SK-N-SH treated with all-trans-retinoic acid at 6 μM for 48 hours (cell line): ENCODE measurements around the gene TEX14.

Experiments
- ATAC-seq: fragments of 200-7000 bp; cut with Tn5 transposase; 3 replicates; pipeline ENCODE4 v1.9.1; 2020; ENCODE audit warnings: mild to moderate bottlenecking, moderate library complexity
- ARNTL ChIP-seq: fragments of 450-650 bp; formaldehyde crosslinking; IDR thresholded peaks from 2 replicates; pipeline ENCODE4 v1.5.0; 2020; ENCODE audit warnings: low read depth, mild to moderate bottlenecking, moderate library complexity, borderline replicate concordance
- BACH2 ChIP-seq: fragments of 250-450 bp; sonication (Bioruptor Pico); IDR thresholded peaks from 2 replicates; pipeline ENCODE4 v1.9.0; 2021; ENCODE audit warnings: mild to moderate bottlenecking, borderline replicate concordance
- CSDC2 ChIP-seq: fragments of 250-450 bp; sonication (Bioruptor Pico); IDR thresholded peaks from 2 replicates; pipeline ENCODE4 v1.5.0; 2020; ENCODE audit warnings: mild to moderate bottlenecking, moderate library complexity
- CSRNP3 ChIP-seq: fragments of 250-450 bp; sonication (Bioruptor Pico); IDR thresholded peaks from 2 replicates; pipeline ENCODE4 v1.5.1; 2021; ENCODE audit warnings: mild to moderate bottlenecking, moderate library complexity
- ESRRG ChIP-seq: fragments of 250-450 bp; sonication (Bioruptor Pico); IDR thresholded peaks from 2 replicates; pipeline ENCODE4 v1.6.1; 2021; ENCODE audit warnings: mild to moderate bottlenecking
- GLIS3 ChIP-seq: fragments of 250-450 bp; sonication (Bioruptor Pico); IDR thresholded peaks from 2 replicates; pipeline ENCODE4 v1.5.0; 2020; ENCODE audit warnings: mild to moderate bottlenecking, moderate library complexity
- ISL1 ChIP-seq: fragments of 250-450 bp; sonication (Bioruptor Pico); IDR thresholded peaks from 2 replicates; pipeline ENCODE4 v2.1.2; 2022; ENCODE audit warnings: mild to moderate bottlenecking, moderate library complexity
- OSR1 ChIP-seq: fragments of 250-450 bp; sonication (Bioruptor Pico); IDR thresholded peaks from 2 replicates; pipeline ENCODE4 v1.8.0; 2022; ENCODE audit warnings: moderate library complexity, mild to moderate bottlenecking, inconsistent platforms
- PATZ1 ChIP-seq: fragments of 250-450 bp; sonication (Bioruptor Pico); IDR thresholded peaks from 2 replicates; pipeline ENCODE4 v1.8.0; 2020; ENCODE audit warnings: mild to moderate bottlenecking, moderate library complexity, borderline replicate concordance
- POU6F1 ChIP-seq: fragments of 250-450 bp; sonication (Bioruptor Pico); IDR thresholded peaks from 2 replicates; pipeline ENCODE4 v1.8.0; 2021; ENCODE audit warnings: low read depth, mild to moderate bottlenecking, moderate library complexity, borderline replicate concordance
- PPARA ChIP-seq: fragments of 250-450 bp; sonication (Bioruptor Pico); IDR thresholded peaks from 2 replicates; pipeline ENCODE4 v1.5.0; 2020; ENCODE audit warnings: mild to moderate bottlenecking, borderline replicate concordance
- RARB ChIP-seq: fragments of 250-450 bp; sonication (Bioruptor Pico); IDR thresholded peaks from 2 replicates; pipeline ENCODE4 v1.8.0; 2021; ENCODE audit warnings: mild to moderate bottlenecking, moderate library complexity
- SNAI2 ChIP-seq: fragments of 250-450 bp; sonication (Bioruptor Pico); IDR thresholded peaks from 2 replicates; pipeline ENCODE4 v1.5.0; 2020; ENCODE audit warnings: mild to moderate bottlenecking, moderate library complexity
- TCF4 ChIP-seq: fragments of 250-450 bp; sonication (Bioruptor Pico); IDR thresholded peaks from 2 replicates; pipeline ENCODE4 v1.8.0; 2021; ENCODE audit warnings: mild to moderate bottlenecking, moderate library complexity, borderline replicate concordance
- TOX ChIP-seq: fragments of 250-450 bp; sonication (Bioruptor Pico); IDR thresholded peaks from 2 replicates; pipeline ENCODE4 v1.8.0; 2021; ENCODE audit warnings: mild to moderate bottlenecking, moderate library complexity, borderline replicate concordance
- TSHZ2 ChIP-seq: fragments of 250-450 bp; sonication (Bioruptor Pico); IDR thresholded peaks from 2 replicates; pipeline ENCODE4 v1.5.0; 2020; ENCODE audit warnings: mild to moderate bottlenecking, moderate library complexity
- ZC3H10 ChIP-seq: fragments of 250-450 bp; sonication (Bioruptor Pico); IDR thresholded peaks from 2 replicates; pipeline ENCODE4 v1.5.1; 2021; ENCODE audit warnings: mild to moderate bottlenecking, moderate library complexity
- ZFP30 ChIP-seq: fragments of 450-650 bp; formaldehyde crosslinking; IDR thresholded peaks from 2 replicates; pipeline ENCODE4 v1.5.0; 2022; ENCODE audit warnings: mild to moderate bottlenecking, moderate library complexity
- ZNF565 ChIP-seq: fragments of 450-650 bp; formaldehyde crosslinking; conservative IDR thresholded peaks from 2 replicates; pipeline ENCODE4 v1.5.0; 2020; ENCODE audit warnings: low read depth, mild to moderate bottlenecking, moderate library complexity
- ZNF70 ChIP-seq: fragments of 450-650 bp; formaldehyde crosslinking; IDR thresholded peaks from 2 replicates; pipeline ENCODE4 v1.5.0; 2020; ENCODE audit warnings: mild to moderate bottlenecking, moderate library complexity
- ZNF8 ChIP-seq: fragments of 450-650 bp; formaldehyde crosslinking; IDR thresholded peaks from 2 replicates; pipeline ENCODE4 v1.5.0; 2020; ENCODE audit warnings: mild to moderate bottlenecking, moderate library complexity

Gene TEX14

GRCh38 chr17:58529275-58529674 lies 162.6 kb downstream of the TEX14 start:
- ATAC-seq = no peak
- no peak for TF ChIP-seq ESRRG (CRISPR knock-in tag)
- no peak for TF ChIP-seq TCF4

- no peak for TF ChIP-seq TOX (CRISPR knock-in tag)
- TF ChIP-seq POU6F1 (CRISPR knock-in tag) = no peak
- TF ChIP-seq BACH2 (CRISPR knock-in tag) = no peak
- TF ChIP-seq PPARA (CRISPR knock-in tag) = no peak
- no peak for TF ChIP-seq CSRNP3 (CRISPR knock-in tag)
- no peak for TF ChIP-seq ZC3H10 (CRISPR knock-in tag)
- TF ChIP-seq ESRRG (CRISPR knock-in tag) = no peak
- no peak for TF ChIP-seq ZFP30 (CRISPR knock-in tag)
- no peak for TF ChIP-seq ARNTL (CRISPR knock-in tag)
- TF ChIP-seq CSDC2 = no peak
- no peak for TF ChIP-seq GLIS3 (CRISPR knock-in tag)
- TF ChIP-seq TSHZ2 (CRISPR knock-in tag) = no peak
- no peak for ATAC-seq
Observed at GRCh38 chr17:58528443-58528842, 163.4 kb downstream of the TEX14 start.

- ATAC-seq = no peak
- TF ChIP-seq ZNF70 (CRISPR knock-in tag) (no peak), CSDC2 (no peak), POU6F1 (CRISPR knock-in tag) (no peak), CSRNP3 (CRISPR knock-in tag) (no peak), ZC3H10 (CRISPR knock-in tag) (no peak), ZNF8 (CRISPR knock-in tag) (no peak), OSR1 (CRISPR knock-in tag) (no peak), RARB (CRISPR knock-in tag) (no peak), ZNF565 (CRISPR knock-in tag) (no peak), SNAI2 (CRISPR knock-in tag) (no peak), TCF4 (no peak), ESRRG (CRISPR knock-in tag) (no peak), BACH2 (CRISPR knock-in tag) (no peak), TSHZ2 (CRISPR knock-in tag) (no peak), ISL1 (no peak), PATZ1 (no peak), TOX (CRISPR knock-in tag) (no peak)
Observed at GRCh38 chr17:58527949-58528348, 163.9 kb downstream of the TEX14 start.
